DMS53 (cell line): ENCODE measurements around the gene SLCO4A1.

Experiments used
- DNase-seq: peaks from one replicate; lab custom pipeline; 2025; lab: John Stamatoyannopoulos, UW

SLCO4A1 gene

GRCh38 chr20:62642051-62642665 lies at the start of gene SLCO4A1:
Gene SLCO4A1, plus strand, starts transcription at chr20:62642503. Its CDS starts 13,952 bp downstream, at chr20:62656455.
- DNase-seq, result no peak

- no peak for DNase-seq
Measured at GRCh38 chr20:62592506-62593177, 49.7 kb upstream of the SLCO4A1 start.

GRCh38 chr20:62593616-62594015 lies 48.7 kb upstream of the SLCO4A1 start:
- no peak for DNase-seq

GRCh38 chr20:62595069-62595468 lies 47.2 kb upstream of the SLCO4A1 start:
- DNase-seq, result no peak

- no peak for DNase-seq
Measured at GRCh38 chr20:62595491-62595890, 46.8 kb upstream of the SLCO4A1 start.

- no peak for DNase-seq
Measured at GRCh38 chr20:62596486-62596885, 45.8 kb upstream of the SLCO4A1 start.

GRCh38 chr20:62596921-62597320 lies 45.4 kb upstream of the SLCO4A1 start:
- DNase-seq, result no peak

GRCh38 chr20:62597416-62598115 lies 44.7 kb upstream of the SLCO4A1 start:
- DNase-seq, result no peak

- DNase-seq, result no peak
Measured at GRCh38 chr20:62598761-62599194, 43.5 kb upstream of the SLCO4A1 start.

GRCh38 chr20:62599216-62600110 lies 42.8 kb upstream of the SLCO4A1 start:
- DNase-seq, result no peak

GRCh38 chr20:62601172-62601571 lies 41.1 kb upstream of the SLCO4A1 start:
- DNase-seq, result no peak

- no peak for DNase-seq
Measured at GRCh38 chr20:62601714-62602113, 40.6 kb upstream of the SLCO4A1 start.

GRCh38 chr20:62602550-62602949 lies 39.8 kb upstream of the SLCO4A1 start:
- DNase-seq, result no peak

- DNase-seq, result no peak
Measured at GRCh38 chr20:62603021-62603906, 39.0 kb upstream of the SLCO4A1 start.

- no peak for DNase-seq
Measured at GRCh38 chr20:62603907-62604785, 38.2 kb upstream of the SLCO4A1 start.

GRCh38 chr20:62604796-62605195 lies 37.5 kb upstream of the SLCO4A1 start:
- no peak for DNase-seq

GRCh38 chr20:62605236-62605943 lies 36.9 kb upstream of the SLCO4A1 start:
- no peak for DNase-seq

GRCh38 chr20:62606016-62606415 lies 36.3 kb upstream of the SLCO4A1 start:
- no peak for DNase-seq

GRCh38 chr20:62606551-62607201 lies 35.6 kb upstream of the SLCO4A1 start:
- DNase-seq, result no peak
